DOHH2 (cell line): ENCODE data around the gene ZNF79.

ENCODE experiments used
- H3F3A ChIP-seq: fragments of 200-600 bp; sonication (generic), shearing (Covaris generic); 2 replicates; pipeline ENCODE4 v1.6.0; 2016; ENCODE audit warnings: antibody characterized with exemption, mild to moderate bottlenecking; ENCODE audit not compliant: control insufficient read depth, insufficient read depth
- H3K27ac ChIP-seq: fragments of 200-600 bp; sonication (generic); 2 replicates; pipeline ENCODE4 v1.5.1; 2014; ENCODE audit warnings: low read depth, mild to moderate bottlenecking, low read length, moderate library complexity
- H3K27me3 ChIP-seq: fragments of 200-600 bp; sonication (generic); 2 replicates; pipeline ENCODE4 v1.6.1; 2014; ENCODE audit warnings: mild to moderate bottlenecking, low read length, mixed read lengths; ENCODE audit not compliant: control insufficient read depth
- H3K36me3 ChIP-seq: fragments of 200-600 bp; sonication (generic); 2 replicates; pipeline ENCODE4 v1.6.1; 2014; ENCODE audit warnings: mild to moderate bottlenecking, low read length, moderate library complexity, mixed read lengths; ENCODE audit not compliant: control insufficient read depth
- H3K4me1 ChIP-seq: fragments of 200-600 bp; sonication (generic); 2 replicates; pipeline ENCODE4 v1.6.1; 2014; ENCODE audit warnings: mild to moderate bottlenecking, low read length, mixed read lengths; ENCODE audit not compliant: control insufficient read depth
- H3K4me2 ChIP-seq: fragments of 200-600 bp; sonication (generic); 2 replicates; pipeline ENCODE4 v1.6.0; 2014; ENCODE audit warnings: mild to moderate bottlenecking, low read length, moderate library complexity
- H3K4me3 ChIP-seq: fragments of 200-600 bp; sonication (generic); 2 replicates; pipeline ENCODE4 v1.5.1; 2014; ENCODE audit warnings: mild to moderate bottlenecking, low read length, mixed read lengths
- H3K79me2 ChIP-seq: fragments of 200-600 bp; sonication (generic); 2 replicates; pipeline ENCODE4 v1.6.1; 2014; ENCODE audit warnings: mild to moderate bottlenecking, low read length, mixed read lengths; ENCODE audit not compliant: control insufficient read depth
- H3K9me2 ChIP-seq: fragments of 200-600 bp; sonication (generic); replicated peaks from 2 replicates; pipeline ENCODE4 v1.6.1; 2014; ENCODE audit warnings: mild to moderate bottlenecking, low read length, mixed read lengths; ENCODE audit not compliant: control insufficient read depth
- H3K9me3 ChIP-seq: fragments of 200-600 bp; sonication (generic); 2 replicates; pipeline ENCODE4 v1.6.1; 2014; ENCODE audit warnings: antibody characterized with exemption, low read length, mixed read lengths; ENCODE audit not compliant: control insufficient read depth, insufficient read depth
- H4K20me1 ChIP-seq: fragments of 200-600 bp; sonication (generic); 2 replicates; pipeline ENCODE4 v1.6.0; 2014; ENCODE audit warnings: low read depth, mild to moderate bottlenecking, antibody characterized with exemption, low read length, moderate library complexity; ENCODE audit not compliant: control insufficient read depth, insufficient read depth
- CTCF ChIP-seq: fragments of 200-600 bp; sonication (generic); IDR thresholded peaks from one replicate; pipeline ENCODE4 v1.5.1; 2014; ENCODE audit warnings: antibody characterized with exemption, mild to moderate bottlenecking, low read depth, low read length; ENCODE audit not compliant: poor library complexity, severe bottlenecking
- EZH2phosphoT487 ChIP-seq: fragments of 200-600 bp; sonication (generic); IDR thresholded peaks from 2 replicates; pipeline ENCODE4 v1.6.1; 2017; ENCODE audit warnings: borderline replicate concordance, mild to moderate bottlenecking, antibody characterized with exemption, low read length, moderate library complexity, mixed read lengths

ZNF79 gene

GRCh38 chr9:127428348-127428747 lies 4.2 kb downstream of the ZNF79 start:
- peaks cover 50% of the 10 kb centered on the region for H3K79me2 ChIP-seq
- H3K4me1 ChIP-seq: peaks cover 14% of the 10 kb centered on the region

DNA sequence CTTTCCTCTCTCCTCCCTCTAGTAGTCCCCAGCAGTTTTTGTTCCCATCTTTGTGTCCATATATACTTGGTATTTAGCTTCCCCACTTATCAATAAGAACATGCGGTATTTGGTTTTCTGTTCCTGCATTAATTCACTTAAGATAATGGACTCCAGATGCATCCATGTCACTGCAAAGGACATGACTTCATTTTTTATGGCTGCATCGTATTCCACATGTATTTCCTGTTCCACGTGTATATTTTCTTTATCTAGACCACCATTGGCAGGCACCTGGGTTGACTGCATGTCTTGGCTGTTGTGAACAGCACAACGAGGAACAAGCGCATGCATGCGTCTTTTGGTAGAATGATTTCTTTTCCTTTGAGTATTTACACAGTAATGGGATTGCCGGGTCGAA lies 6.2 kb downstream of the ZNF79 start:
- H3K4me2 ChIP-seq: no peak overlapping the region
- H4K20me1 ChIP-seq: no peaks in the 10 kb centered on the region
- peaks cover 56% of the 10 kb centered on the region for H3K36me3 ChIP-seq
- no peak for TF ChIP-seq EZH2phosphoT487
- no peak for TF ChIP-seq CTCF
- no peak overlapping the region for H3K27ac ChIP-seq
- no peaks in the 10 kb centered on the region for H3K27me3 ChIP-seq
- no peaks in the 10 kb centered on the region for H3K9me2 ChIP-seq
- H3K4me1 ChIP-seq: peaks cover 8% of the 10 kb centered on the region
- H3K9me3 ChIP-seq: no peaks in the 10 kb centered on the region
- H3K79me2 ChIP-seq: peaks cover 34% of the 10 kb centered on the region
- no peak overlapping the region for H3K4me3 ChIP-seq
- 0 out of 2 replicates have a peak, but pooled peaks cover 3% of the 10 kb centered on the region for H3F3A ChIP-seq

More at GRCh38 chr9:127428348-127428747, 4.2 kb downstream of the ZNF79 start:
- Histone ChIP-seq H3K9me3 (no peaks in the 10 kb centered on the region), H3F3A (0 out of 2 replicates have a peak, but pooled peaks cover 3% of the 10 kb centered on the region), H3K27me3 (no peaks in the 10 kb centered on the region), H3K36me3 (peaks cover 36% of the 10 kb centered on the region), H3K9me2 (no peaks in the 10 kb centered on the region), H4K20me1 (0 out of 2 replicates have a peak, but pooled peaks cover 4% of the 10 kb centered on the region), H3K4me3 (no peak overlapping the region), H3K27ac (no peak overlapping the region), H3K4me2 (no peak overlapping the region)
- no peak for TF ChIP-seq CTCF
- TF ChIP-seq EZH2phosphoT487: no peak

- Histone ChIP-seq H3K4me2 (no peak overlapping the region), H3K79me2 (no peaks in the 10 kb centered on the region), H3K9me3 (no peaks in the 10 kb centered on the region), H3K9me2 (no peaks in the 10 kb centered on the region), H4K20me1 (no peaks in the 10 kb centered on the region), H3K4me3 (no peak overlapping the region), H3K4me1 (no peaks in the 10 kb centered on the region), H3K27ac (no peak overlapping the region), H3K36me3 (peaks cover 76% of the 10 kb centered on the region), H3K27me3 (no peaks in the 10 kb centered on the region), H3F3A (0 out of 2 replicates have a peak, but pooled peaks cover under 1% of the 10 kb centered on the region)
- TF ChIP-seq CTCF (no peak), EZH2phosphoT487 (no peak)
Observed at GRCh38 chr9:127437497-127438264, 13.5 kb downstream of the ZNF79 start.
